K562 (cell line): Measurements from ENCODE around the gene PDE5A. TPM values are rescaled to one million over a fixed set of nuclear protein-coding genes. Genes with fewer than 3 reads are reported as not detected.

Source experiments
- BDP1 ChIP-seq: IDR thresholded peaks from 3 replicates; pipeline ENCODE4 v1.6.1; 2011; ENCODE audit not compliant: insufficient read length, insufficient read depth
- FUS ChIP-seq: fragments of 200-400 bp; formaldehyde crosslinking; optimal IDR thresholded peaks from 2 replicates; pipeline ENCODE3; 2017; ENCODE audit warnings: low read depth, low read length
- HIVEP1 ChIP-seq: fragments of 250-450 bp; sonication (Bioruptor Pico); IDR thresholded peaks from 2 replicates; pipeline ENCODE4 v1.4.0; 2020; ENCODE audit warnings: mild to moderate bottlenecking
- PTBP1 ChIP-seq: fragments of 200-400 bp; formaldehyde crosslinking; IDR thresholded peaks from 2 replicates; pipeline ENCODE4 v1.6.1; 2017; ENCODE audit warnings: low read depth, low read length
- RB1 ChIP-seq: fragments of 450-650 bp; IDR thresholded peaks from 2 replicates; pipeline ENCODE4 v1.6.1; 2017; ENCODE audit warnings: low read depth, mild to moderate bottlenecking
- polyA plus RNA-seq, 8 experiments: library from polyadenylated mRNA; depleted of rRNA in 4 of 8; stranded (reverse) in 5 of 8; unstranded in 3 of 8; fragments of >200 nt; fragmentation: Nextera tagmentation in 2 of 8; fragmentation: Illumina TruSeq in 1 of 8; extraction: Ambion mirVana in 2 of 8; extraction: Trizol in 1 of 8; gene quantifications; 2 replicates each; pipeline versions ENCODE4 v1.2.1 to v1.2.3, GENCODE V29; 2011 to 2014; ENCODE audit warnings: inconsistent platforms in 1 of 8, missing spikeins in 1 of 8
- total RNA-seq, 7 experiments: library from RNA; depleted of rRNA in 6 of 7; stranded (reverse); fragments of >200 nt in 6 of 7; fragmentation: Illumina TruSeq in 2 of 7; extraction: Trizol in 2 of 7; gene quantifications; 2 replicates each; pipeline versions ENCODE4 v1.2.1 to v1.2.3, GENCODE V29; 2011 to 2021; ENCODE audit warnings: low replicate concordance in 1 of 7
- TF ChIP-seq, protein P1 (sequence below): IDR thresholded peaks from 2 replicates; pipeline ENCODE4 v1.6.1; 2011; ENCODE audit warnings: borderline replicate concordance, low read depth, mild to moderate bottlenecking, moderate library complexity, low read length; ENCODE audit not compliant: insufficient read depth, poor library complexity, severe bottlenecking
- TF ChIP-seq, protein P2 (sequence below): fragments of 250-450 bp; sonication (Bioruptor Pico); IDR thresholded peaks from 2 replicates; pipeline ENCODE4 v1.5.0; 2021
- TF ChIP-seq, protein P3 (sequence below): sonication (generic); IDR thresholded peaks from 2 replicates; pipeline ENCODE4 v1.6.1; 2016
- TF ChIP-seq, protein P4 (sequence below): fragments of 450-650 bp; formaldehyde crosslinking; IDR thresholded peaks from 2 replicates; pipeline ENCODE4 v1.4.0; 2022; ENCODE audit warnings: missing genetic modification characterization
- TF ChIP-seq, protein P5 (sequence below): fragments of 450-650 bp; IDR thresholded peaks from 2 replicates; pipeline ENCODE4 v1.6.1; 2016; ENCODE audit warnings: borderline replicate concordance
- TF ChIP-seq, protein P6 (sequence below): IDR thresholded peaks from 3 replicates; pipeline ENCODE4 v1.6.1; 2011; ENCODE audit warnings: borderline replicate concordance, mild to moderate bottlenecking; ENCODE audit not compliant: insufficient read length, insufficient read depth

The PDE5A gene
- total and polyA plus RNA-seq, 9 of the 15 experiments (the other 6 are each of a cell fraction or from before 2014, with no cell fraction given): 0.07 to 1.9 (median 0.29) TPM

DNA sequence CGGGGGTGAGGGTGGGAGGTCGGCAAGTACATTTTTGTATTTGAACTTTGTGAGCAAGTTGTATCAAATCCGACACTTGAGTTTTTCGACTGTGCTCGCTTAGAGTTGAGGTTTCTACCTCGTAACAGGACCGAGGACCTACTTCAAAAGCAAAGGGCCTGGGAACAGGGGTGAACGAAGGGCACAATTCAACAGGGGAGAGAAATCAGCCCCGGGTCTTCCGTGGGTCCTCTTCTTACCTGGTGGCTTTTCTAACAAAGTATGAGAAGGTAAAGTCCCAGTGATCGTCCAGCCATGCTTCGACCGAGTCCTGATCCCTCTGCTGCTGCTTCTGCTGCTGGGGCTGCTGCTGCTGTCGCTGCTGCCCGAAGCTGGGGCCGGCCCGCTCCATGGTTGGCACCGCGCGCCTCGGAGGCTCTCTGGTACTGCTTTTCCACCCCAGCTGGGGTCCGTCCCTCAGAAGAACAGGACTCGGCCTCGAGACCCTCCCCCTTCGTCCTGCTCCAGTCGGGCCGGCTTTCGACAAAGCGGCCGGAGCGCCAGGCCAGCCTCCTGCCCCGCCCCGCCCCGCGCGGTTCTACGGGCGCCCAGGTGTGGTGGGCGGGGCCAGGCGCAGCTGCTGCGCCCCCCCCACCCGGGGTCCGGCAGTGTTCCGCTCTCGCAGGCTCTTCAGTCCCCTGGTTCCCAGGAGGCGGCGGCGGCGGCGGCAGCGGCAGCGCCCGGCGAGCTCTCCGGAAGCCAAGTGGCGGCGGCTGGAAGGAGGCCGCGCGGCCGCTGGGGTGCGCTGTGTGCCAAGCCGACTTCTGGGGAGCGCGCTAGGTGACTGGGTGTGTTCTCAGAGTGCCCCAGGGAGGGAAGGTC lies at the start of gene PDE5A (continued):
- TF ChIP-seq, protein P1, sequence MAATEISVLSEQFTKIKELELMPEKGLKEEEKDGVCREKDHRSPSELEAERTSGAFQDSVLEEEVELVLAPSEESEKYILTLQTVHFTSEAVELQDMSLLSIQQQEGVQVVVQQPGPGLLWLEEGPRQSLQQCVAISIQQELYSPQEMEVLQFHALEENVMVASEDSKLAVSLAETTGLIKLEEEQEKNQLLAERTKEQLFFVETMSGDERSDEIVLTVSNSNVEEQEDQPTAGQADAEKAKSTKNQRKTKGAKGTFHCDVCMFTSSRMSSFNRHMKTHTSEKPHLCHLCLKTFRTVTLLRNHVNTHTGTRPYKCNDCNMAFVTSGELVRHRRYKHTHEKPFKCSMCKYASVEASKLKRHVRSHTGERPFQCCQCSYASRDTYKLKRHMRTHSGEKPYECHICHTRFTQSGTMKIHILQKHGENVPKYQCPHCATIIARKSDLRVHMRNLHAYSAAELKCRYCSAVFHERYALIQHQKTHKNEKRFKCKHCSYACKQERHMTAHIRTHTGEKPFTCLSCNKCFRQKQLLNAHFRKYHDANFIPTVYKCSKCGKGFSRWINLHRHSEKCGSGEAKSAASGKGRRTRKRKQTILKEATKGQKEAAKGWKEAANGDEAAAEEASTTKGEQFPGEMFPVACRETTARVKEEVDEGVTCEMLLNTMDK: peak; percentile 16
- TF ChIP-seq, protein P2, sequence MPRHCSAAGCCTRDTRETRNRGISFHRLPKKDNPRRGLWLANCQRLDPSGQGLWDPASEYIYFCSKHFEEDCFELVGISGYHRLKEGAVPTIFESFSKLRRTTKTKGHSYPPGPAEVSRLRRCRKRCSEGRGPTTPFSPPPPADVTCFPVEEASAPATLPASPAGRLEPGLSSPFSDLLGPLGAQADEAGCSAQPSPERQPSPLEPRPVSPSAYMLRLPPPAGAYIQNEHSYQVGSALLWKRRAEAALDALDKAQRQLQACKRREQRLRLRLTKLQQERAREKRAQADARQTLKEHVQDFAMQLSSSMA (CRISPR knock-in tag): no peak
- TF ChIP-seq, protein P3, sequence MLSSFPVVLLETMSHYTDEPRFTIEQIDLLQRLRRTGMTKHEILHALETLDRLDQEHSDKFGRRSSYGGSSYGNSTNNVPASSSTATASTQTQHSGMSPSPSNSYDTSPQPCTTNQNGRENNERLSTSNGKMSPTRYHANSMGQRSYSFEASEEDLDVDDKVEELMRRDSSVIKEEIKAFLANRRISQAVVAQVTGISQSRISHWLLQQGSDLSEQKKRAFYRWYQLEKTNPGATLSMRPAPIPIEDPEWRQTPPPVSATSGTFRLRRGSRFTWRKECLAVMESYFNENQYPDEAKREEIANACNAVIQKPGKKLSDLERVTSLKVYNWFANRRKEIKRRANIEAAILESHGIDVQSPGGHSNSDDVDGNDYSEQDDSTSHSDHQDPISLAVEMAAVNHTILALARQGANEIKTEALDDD: no peak
- TF ChIP-seq, protein P4, sequence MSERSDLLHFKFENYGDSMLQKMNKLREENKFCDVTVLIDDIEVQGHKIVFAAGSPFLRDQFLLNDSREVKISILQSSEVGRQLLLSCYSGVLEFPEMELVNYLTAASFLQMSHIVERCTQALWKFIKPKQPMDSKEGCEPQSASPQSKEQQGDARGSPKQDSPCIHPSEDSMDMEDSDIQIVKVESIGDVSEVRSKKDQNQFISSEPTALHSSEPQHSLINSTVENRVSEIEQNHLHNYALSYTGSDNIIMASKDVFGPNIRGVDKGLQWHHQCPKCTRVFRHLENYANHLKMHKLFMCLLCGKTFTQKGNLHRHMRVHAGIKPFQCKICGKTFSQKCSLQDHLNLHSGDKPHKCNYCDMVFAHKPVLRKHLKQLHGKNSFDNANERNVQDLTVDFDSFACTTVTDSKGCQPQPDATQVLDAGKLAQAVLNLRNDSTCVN: no peak
- TF ChIP-seq, protein P5, sequence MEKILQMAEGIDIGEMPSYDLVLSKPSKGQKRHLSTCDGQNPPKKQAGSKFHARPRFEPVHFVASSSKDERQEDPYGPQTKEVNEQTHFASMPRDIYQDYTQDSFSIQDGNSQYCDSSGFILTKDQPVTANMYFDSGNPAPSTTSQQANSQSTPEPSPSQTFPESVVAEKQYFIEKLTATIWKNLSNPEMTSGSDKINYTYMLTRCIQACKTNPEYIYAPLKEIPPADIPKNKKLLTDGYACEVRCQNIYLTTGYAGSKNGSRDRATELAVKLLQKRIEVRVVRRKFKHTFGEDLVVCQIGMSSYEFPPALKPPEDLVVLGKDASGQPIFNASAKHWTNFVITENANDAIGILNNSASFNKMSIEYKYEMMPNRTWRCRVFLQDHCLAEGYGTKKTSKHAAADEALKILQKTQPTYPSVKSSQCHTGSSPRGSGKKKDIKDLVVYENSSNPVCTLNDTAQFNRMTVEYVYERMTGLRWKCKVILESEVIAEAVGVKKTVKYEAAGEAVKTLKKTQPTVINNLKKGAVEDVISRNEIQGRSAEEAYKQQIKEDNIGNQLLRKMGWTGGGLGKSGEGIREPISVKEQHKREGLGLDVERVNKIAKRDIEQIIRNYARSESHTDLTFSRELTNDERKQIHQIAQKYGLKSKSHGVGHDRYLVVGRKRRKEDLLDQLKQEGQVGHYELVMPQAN: no peak
- no peak for TF ChIP-seq HIVEP1 (CRISPR knock-in tag)
- TF ChIP-seq FUS: no peak
- no peak for TF ChIP-seq BDP1
- TF ChIP-seq RB1: peak; percentile 79
- no peak for TF ChIP-seq PTBP1
- TF ChIP-seq, protein P6, sequence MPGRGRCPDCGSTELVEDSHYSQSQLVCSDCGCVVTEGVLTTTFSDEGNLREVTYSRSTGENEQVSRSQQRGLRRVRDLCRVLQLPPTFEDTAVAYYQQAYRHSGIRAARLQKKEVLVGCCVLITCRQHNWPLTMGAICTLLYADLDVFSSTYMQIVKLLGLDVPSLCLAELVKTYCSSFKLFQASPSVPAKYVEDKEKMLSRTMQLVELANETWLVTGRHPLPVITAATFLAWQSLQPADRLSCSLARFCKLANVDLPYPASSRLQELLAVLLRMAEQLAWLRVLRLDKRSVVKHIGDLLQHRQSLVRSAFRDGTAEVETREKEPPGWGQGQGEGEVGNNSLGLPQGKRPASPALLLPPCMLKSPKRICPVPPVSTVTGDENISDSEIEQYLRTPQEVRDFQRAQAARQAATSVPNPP: no peak
